ENCODE data around the gene GRB2. TPM values are rescaled to one million over a fixed set of nuclear protein-coding genes. Genes with fewer than 3 reads are reported as not detected.

GRB2 gene
- total and polyA plus RNA-seq, 2 of the 8 experiments (the other 6 are each of a cell fraction or from before 2014, with no cell fraction given) = 44.2 to 101 TPM

- H3K27ac ChIP-seq (ENCODE audit: low read depth, low read length) = no peak overlapping the region
- no peak overlapping the region for H2BK5ac ChIP-seq (ENCODE audit: low read depth, low read length)
- peaks cover 4% of the 10 kb centered on the region; the same call in 1 of the 2 replicates for H3K23me2 ChIP-seq (ENCODE audit: low read depth, low read length)
- H3K9me3 ChIP-seq (ENCODE audit: insufficient read depth in 2 of 2, low read depth in 1 of 2, low read length in 1 of 2) = no peaks in the 10 kb centered on the region
- no peak overlapping the region for H2AK5ac ChIP-seq (ENCODE audit: low read depth, low read length)
- no peak overlapping the region for H3K4me3 ChIP-seq (ENCODE audit: extremely low read depth in 1 of 4, insufficient read depth in 2 of 4, low read depth in 3 of 4, low read length in 4 of 4)
- H3K23ac ChIP-seq (ENCODE audit: insufficient read length) = no peak overlapping the region
- no peak overlapping the region for H3K18ac ChIP-seq (ENCODE audit: extremely low read depth, low read length)
- no peak overlapping the region for H3K14ac ChIP-seq (ENCODE audit: insufficient read length)
- TF ChIP-seq CTBP2 (IDR thresholded peaks at IDR 0.05; ENCODE audit: borderline replicate concordance, insufficient read depth, insufficient read length, low read length) (no peak), MAX (IDR thresholded peaks at IDR 0.05) (no peak), TAF1 (IDR thresholded peaks at IDR 0.05; ENCODE audit: low read depth, low read length) (no peak), BCL11A (IDR thresholded peaks at IDR 0.05; ENCODE audit: low read depth in 2 of 2, low read length in 2 of 2) (no peak), SUZ12 (IDR thresholded peaks at IDR 0.05; ENCODE audit: low read length) (no peak)
- no peak overlapping the region for H2AFZ ChIP-seq (ENCODE audit: low read length)
- H3K4me2 ChIP-seq (ENCODE audit: insufficient read depth in 1 of 2, low read depth in 2 of 2, low read length in 2 of 2) = no peak overlapping the region
- no peak overlapping the region for H3K56ac ChIP-seq (replicated peaks; ENCODE audit: insufficient read length, low read depth, low read length)
- H2BK120ac ChIP-seq (replicated peaks; ENCODE audit: low read depth, low read length) = no peak overlapping the region
- FAIRE-seq = no peak
- H2BK15ac ChIP-seq (ENCODE audit: low read length) = no peak overlapping the region
- no peaks in the 10 kb centered on the region; a peak in 3 of 7 replicates for H3K4me1 ChIP-seq (replicated peaks in 1 of 4; ENCODE audit: control insufficient read depth in 3 of 4, insufficient read depth in 4 of 4, low read length in 3 of 4)
- H2BK20ac ChIP-seq (ENCODE audit: low read length) = no peak overlapping the region
- POLR2A ChIA-PET (ENCODE audit: partially characterized antibody) = interaction anchor here (1.6 to 2.1 kb wide), 2 partner anchors 10 to 23 kb away, joined by 5 to 8 read pairs; partner anchors contain the start of genes GGA3 and MRPS7
- peaks cover 5 to 10% (median 9%) of the 10 kb centered on the region in 4 experiments; a peak in 5 of 8 replicates for H3K36me3 ChIP-seq (ENCODE audit: control insufficient read depth in 2 of 4, insufficient read depth in 4 of 4, low read length in 3 of 4)
- H3K79me2 ChIP-seq (ENCODE audit: control insufficient read depth in 1 of 2, insufficient read depth in 2 of 2, low read length in 2 of 2) = 0 out of 4 replicates have a peak, but pooled peaks cover 0 to 2% of the 10 kb centered on the region in 2 experiments
- H3K4ac ChIP-seq (replicated peaks; ENCODE audit: insufficient read length, low read depth, low read length) = no peak overlapping the region
- no peaks in the 10 kb centered on the region; the same call in none of the 2 replicates for H3K79me1 ChIP-seq (ENCODE audit: low read depth, low read length)
- no peak overlapping the region for H4K8ac ChIP-seq (ENCODE audit: extremely low read depth, insufficient read depth, low read length)
- DNase-seq (ENCODE audit: low read depth in 1 of 2, low spot score in 2 of 2) = no peak
- 79% methylated on average over 6 of the region's 6 CpGs; no CpG with 5 or more reads in 1 of the 2 experiments for WGBS, 2 experiments (ENCODE audit: extremely low coverage in 1 of 2, insufficient coverage in 1 of 2, insufficient read length in 1 of 2, insufficient replicate concordance in 2 of 2, low coverage in 1 of 2, low lambda C conversion rate in 2 of 2, missing lambda C conversion rate in 1 of 2)
- no peak overlapping the region for H4K5ac ChIP-seq (ENCODE audit: insufficient read length, low read depth, low read length)
- H2BK12ac ChIP-seq (ENCODE audit: low read depth, low read length) = no peak overlapping the region
- H3K9ac ChIP-seq (replicated peaks in 1 of 4; ENCODE audit: extremely low read depth in 1 of 4, low read depth in 3 of 4, low read length in 3 of 4) = no peak overlapping the region
- H4K91ac ChIP-seq (replicated peaks; ENCODE audit: insufficient read length, low read length) = no peak overlapping the region
- CTCF ChIA-PET (ENCODE audit: partially characterized antibody) = interaction anchor here (0.7 to 3.7 kb wide), 14 partner anchors 9 to 171 kb away, joined by 3 to 30 read pairs (median 4); partner anchors contain the start of genes GGA3, MIF4GD and MRPS7
- peaks cover 0 to 3% of the 10 kb centered on the region in 2 experiments for H4K20me1 ChIP-seq (replicated peaks in 1 of 2; ENCODE audit: control insufficient read depth in 1 of 2, insufficient read depth in 2 of 2, low read length in 2 of 2)
- no peaks in the 10 kb centered on the region; a peak in 2 of 7 replicates for H3K27me3 ChIP-seq (replicated peaks in 1 of 4; ENCODE audit: control insufficient read depth in 3 of 4, extremely low read depth in 1 of 4, insufficient read depth in 3 of 4, low read length in 3 of 4)
Observed at GRCh38 chr17:75285123-75285522, 120.4 kb downstream of the GRB2 start.

Measured in H1 (cell line).